ENCODE measurements around the gene WFDC9. TPM values are rescaled to one million over a fixed set of nuclear protein-coding genes. Genes with fewer than 3 reads are reported as not detected.
A peak's percentile ranks its signal among the peaks of the same experiment; 100 is the strongest.
"Not testable (repeated sequence)": the region's sequence is repeated elsewhere in the genome, so short reads cannot be mapped to it uniquely, and the experiment has no call there.

Gene WFDC9
- total RNA-seq, 1 donor from 2014 or later: not detected

- DNase-seq (ENCODE audit: extremely low read depth, low read depth, low spot score): no peak
Measured at GRCh38 chr20:45593498-45593897, 37.6 kb downstream of the WFDC9 start.

GRCh38 chr20:45592574-45593189, 38.4 kb downstream of the WFDC9 start:
- peak; percentile 7 for DNase-seq (ENCODE audit: extremely low read depth, low read depth, low spot score)

DNA sequence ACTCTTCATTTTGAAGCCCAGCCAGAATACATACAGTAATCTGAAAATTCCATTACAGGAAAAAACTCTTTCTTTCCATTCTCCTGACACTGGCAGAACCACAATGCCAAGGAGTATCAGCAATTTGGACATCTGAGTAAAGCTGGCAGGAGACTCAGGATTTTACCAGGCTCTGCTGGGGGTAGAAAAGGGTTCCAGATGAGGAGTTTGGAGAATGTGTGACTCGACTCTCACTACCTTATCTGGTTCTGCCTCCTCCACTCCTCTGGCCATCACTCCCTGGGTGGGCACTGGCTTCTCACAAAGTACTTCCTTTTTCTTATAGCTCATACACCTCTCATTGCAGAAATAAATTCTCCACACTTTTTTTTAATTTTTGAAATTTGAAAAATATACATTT, 41.4 kb downstream of the WFDC9 start:
- DNase-seq (ENCODE audit: extremely low read depth, low read depth, low spot score): no peak

- DNase-seq (ENCODE audit: extremely low read depth, low read depth, low spot score): no peak
Measured at GRCh38 chr20:45588800-45589199, 42.3 kb downstream of the WFDC9 start.

DNA sequence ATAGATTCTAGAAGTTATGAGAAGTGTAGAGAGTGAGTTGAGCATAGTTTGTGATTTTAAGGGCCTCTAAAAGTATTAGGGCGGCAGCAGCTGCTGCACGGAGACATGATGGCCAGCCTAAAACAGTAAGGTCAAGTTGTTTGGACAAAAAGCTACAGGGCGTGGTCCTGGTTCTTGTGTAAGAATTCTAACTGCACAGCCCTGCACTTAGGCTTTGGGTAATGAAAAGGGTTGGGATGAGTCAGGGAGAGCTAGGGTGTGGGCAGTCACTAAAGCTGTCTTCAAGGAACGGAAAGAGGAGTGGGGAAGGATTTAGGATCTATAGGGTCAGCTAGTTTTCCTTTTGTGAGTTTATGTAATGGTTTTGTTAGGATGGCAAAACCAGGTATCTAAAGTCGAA, 45.1 kb downstream of the WFDC9 start:
- not testable (repeated sequence) for DNase-seq (ENCODE audit: extremely low read depth, low read depth, low spot score)

DNA sequence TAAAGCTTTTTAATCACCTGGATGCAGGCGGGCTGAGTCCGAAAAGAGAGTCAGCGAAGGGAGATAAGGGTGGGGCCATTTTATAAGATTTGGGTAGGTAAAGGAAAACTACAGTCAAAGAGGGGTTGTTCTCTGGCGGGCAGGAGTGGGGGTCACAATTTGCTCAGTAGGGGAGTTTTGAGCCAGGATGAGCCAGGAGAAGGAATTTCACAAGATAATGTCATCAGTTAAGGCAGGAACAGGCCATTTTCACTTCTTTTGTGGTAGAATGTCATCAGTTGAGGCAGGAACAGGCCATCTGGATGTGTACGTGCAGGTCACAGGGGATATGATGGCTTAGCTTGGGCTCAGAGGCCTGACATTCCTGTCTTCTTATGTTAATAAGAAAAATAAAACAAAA, 46.8 kb downstream of the WFDC9 start:
- DNase-seq (ENCODE audit: extremely low read depth, low read depth, low spot score): not testable (repeated sequence)

GRCh38 chr20:45583502-45583901, 47.6 kb downstream of the WFDC9 start:
- DNase-seq (ENCODE audit: extremely low read depth, low read depth, low spot score): no peak

DNA sequence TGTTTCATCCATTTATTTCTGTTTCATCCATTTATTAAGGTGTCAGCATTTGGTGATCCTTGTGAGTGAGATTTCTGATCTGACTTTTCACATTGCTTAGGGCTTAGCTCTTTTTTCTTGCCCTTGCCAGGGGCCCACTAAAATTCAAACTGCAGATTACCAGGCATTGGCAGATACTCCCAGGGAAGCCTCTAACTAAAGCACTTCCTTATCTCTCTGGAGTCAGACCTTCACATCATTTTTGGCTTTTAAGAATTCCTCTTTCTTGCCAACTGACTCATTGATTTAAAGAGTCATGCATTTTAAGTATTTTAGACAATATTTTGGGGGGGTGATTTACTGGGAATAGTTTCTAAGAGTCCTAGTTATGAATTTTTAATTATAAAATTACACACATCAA, 49.4 kb downstream of the WFDC9 start:
- no peak for DNase-seq (ENCODE audit: extremely low read depth, low read depth, low spot score)

- DNase-seq (ENCODE audit: extremely low read depth, low read depth, low spot score): no peak
Measured at GRCh38 chr20:45579184-45579583, 51.9 kb downstream of the WFDC9 start, which contains the start of gene WFDC8. Gene WFDC8 (minus strand): TSS chr20:45579284. CDS start chr20:45579247, 37 bp downstream.

GRCh38 chr20:45578231-45578630, 52.9 kb downstream of the WFDC9 start:
- DNase-seq (ENCODE audit: extremely low read depth, low read depth, low spot score): no peak

DNA sequence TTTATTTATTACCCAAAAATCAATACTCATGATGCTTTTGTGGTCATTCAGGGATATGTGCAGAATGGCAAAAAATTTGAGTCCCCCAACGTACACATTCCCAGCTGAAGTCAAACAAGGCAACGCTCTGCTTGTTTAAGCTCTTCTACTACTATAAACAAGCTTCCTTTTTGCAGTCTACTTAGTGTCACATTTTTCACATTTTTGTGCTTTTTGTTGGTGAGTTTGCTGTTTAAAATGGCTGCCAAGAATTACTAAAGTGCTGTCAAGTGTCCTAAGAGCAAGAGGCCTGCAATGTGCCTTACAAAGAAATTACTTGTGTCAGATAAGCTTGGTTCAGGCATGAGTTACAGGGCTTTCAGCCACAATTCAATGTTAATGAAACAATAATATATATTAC, 54.1 kb downstream of the WFDC9 start:
- no peak for DNase-seq (ENCODE audit: extremely low read depth, low read depth, low spot score)

DNA sequence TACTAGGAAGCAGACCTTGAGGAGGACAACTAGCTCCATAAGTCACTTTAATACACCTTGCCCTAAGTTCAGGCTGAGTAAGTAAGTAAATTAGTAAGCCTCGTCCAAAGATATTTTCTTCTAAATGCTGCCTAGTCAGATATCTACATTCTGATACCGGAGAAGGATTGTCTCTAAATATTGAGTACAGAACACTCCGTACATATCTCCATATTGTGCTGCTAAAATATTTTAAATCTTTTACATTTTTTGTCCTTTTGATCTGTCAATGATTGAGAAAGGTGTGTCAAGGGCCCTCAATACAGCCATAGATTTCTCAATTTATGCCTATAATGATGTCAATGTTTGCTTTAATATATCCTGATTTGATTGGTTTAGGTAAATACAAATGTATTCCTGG, 55.2 kb downstream of the WFDC9 start:
- DNase-seq (ENCODE audit: extremely low read depth, low read depth, low spot score): no peak

DNA sequence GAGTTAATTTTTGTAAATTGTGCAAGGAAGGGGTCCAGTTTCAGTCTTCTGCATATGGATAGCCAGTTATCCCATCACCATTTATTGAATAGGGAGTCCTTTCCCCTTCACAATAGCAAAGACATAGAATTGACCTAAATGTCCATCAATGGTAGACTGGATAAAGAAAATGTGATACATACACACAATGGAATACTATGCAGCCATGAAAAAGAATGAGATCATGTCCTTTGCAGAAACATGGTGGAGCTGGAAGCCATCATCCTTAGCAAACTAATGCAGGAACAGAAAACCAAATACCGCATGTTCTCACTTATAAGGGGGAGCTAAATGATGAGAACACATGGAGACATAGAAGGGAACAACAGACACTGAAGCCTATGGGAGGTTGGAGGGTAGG, 61.4 kb downstream of the WFDC9 start:
- not testable (repeated sequence) for DNase-seq (ENCODE audit: extremely low read depth, low read depth, low spot score)

- DNase-seq (ENCODE audit: extremely low read depth, low read depth, low spot score): no peak
Measured at GRCh38 chr20:45564760-45565276, 66.3 kb downstream of the WFDC9 start.

Other genes starting within 250 kb of the WFDC9 start
- gene DBNDD2, start 223.0 kb downstream of the WFDC9 start, total RNA-seq: 21.7 and 25.0 TPM in 2 replicates
- gene PIGT, start 215.1 kb downstream of the WFDC9 start, total RNA-seq: 91.1 and 130 TPM in 2 replicates
- 0.44 TPM in 1 of 2 replicates, not detected in the other for gene WFDC2, start 161.5 kb downstream of the WFDC9 start, total RNA-seq
- not detected in 2 replicates for gene SPINT3, start 115.7 kb downstream of the WFDC9 start, total RNA-seq
- gene WFDC6, start 91.8 kb downstream of the WFDC9 start, total RNA-seq: not detected in 2 replicates
- not detected in 2 replicates for gene EPPIN, start 83.9 kb downstream of the WFDC9 start, total RNA-seq
- gene WFDC8, start 52.0 kb downstream of the WFDC9 start, total RNA-seq: not detected in 2 replicates
- not detected in 2 replicates for gene WFDC10A, start 1.5 kb downstream of the WFDC9 start, total RNA-seq
- not detected in 2 replicates for gene WFDC11, start 39.0 kb upstream of the WFDC9 start, total RNA-seq
- not detected in 2 replicates for gene WFDC13, start 70.8 kb upstream of the WFDC9 start, total RNA-seq
- not detected in 2 replicates for gene WFDC10B, start 73.7 kb upstream of the WFDC9 start, total RNA-seq
- not detected in 2 replicates for gene SPINT4, start 91.1 kb upstream of the WFDC9 start, total RNA-seq
- gene WFDC3, start 160.6 kb upstream of the WFDC9 start, total RNA-seq: 0.99 TPM in 1 of 2 replicates, not detected in the other
- gene DNTTIP1, start 160.7 kb upstream of the WFDC9 start, total RNA-seq: 30.6 and 39.5 TPM in 2 replicates
- 28.8 and 38.3 TPM in 2 replicates for gene UBE2C, start 181.4 kb upstream of the WFDC9 start, total RNA-seq
- not detected in 2 replicates for gene TNNC2, start 196.0 kb upstream of the WFDC9 start, total RNA-seq
- 24.7 and 26.3 TPM in 2 replicates for gene SNX21, start 202.5 kb upstream of the WFDC9 start, total RNA-seq
- gene ACOT8, start 226.1 kb upstream of the WFDC9 start, total RNA-seq: 31.0 and 32.3 TPM in 2 replicates
- gene ZSWIM3, start 226.3 kb upstream of the WFDC9 start, total RNA-seq: 6.2 and 6.7 TPM in 2 replicates
- 9.4 and 11.4 TPM in 2 replicates for gene ZSWIM1, start 249.9 kb upstream of the WFDC9 start, total RNA-seq